GM12875 (cell line): ENCODE measurements around the gene CLCN2.

Source experiments
- H3K4me3 ChIP-seq: one replicate; pipeline ENCODE4 v1.5.1; 2011; ENCODE audit warnings: low read depth, low read length, control low read depth
- TF ChIP-seq, protein P1 (sequence below): IDR thresholded peaks from 2 replicates; pipeline ENCODE4 v1.5.1; 2011; ENCODE audit warnings: low read depth, mild to moderate bottlenecking, control low read depth, inconsistent platforms, low read length, moderate library complexity, borderline replicate concordance; ENCODE audit not compliant: insufficient read depth

Gene CLCN2

DNA sequence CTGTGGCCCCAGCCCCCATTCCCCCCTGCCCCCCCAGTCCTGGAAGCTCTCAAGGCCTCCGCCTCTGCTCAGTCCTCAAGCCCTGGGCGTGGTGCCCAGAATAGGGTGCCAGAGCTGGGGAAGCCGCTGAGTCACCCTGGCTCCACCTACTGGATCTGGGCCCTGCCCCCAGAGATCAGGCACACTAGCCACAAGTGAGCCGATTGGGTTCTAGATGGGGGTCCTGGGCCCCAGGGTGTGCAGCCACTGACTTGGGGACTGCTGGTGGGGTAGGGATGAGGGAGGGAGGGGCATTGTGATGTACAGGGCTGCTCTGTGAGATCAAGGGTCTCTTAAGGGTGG, 41.3 kb downstream of the CLCN2 start:
- H3K4me3 ChIP-seq = no peak overlapping the region
- TF ChIP-seq, protein P1, sequence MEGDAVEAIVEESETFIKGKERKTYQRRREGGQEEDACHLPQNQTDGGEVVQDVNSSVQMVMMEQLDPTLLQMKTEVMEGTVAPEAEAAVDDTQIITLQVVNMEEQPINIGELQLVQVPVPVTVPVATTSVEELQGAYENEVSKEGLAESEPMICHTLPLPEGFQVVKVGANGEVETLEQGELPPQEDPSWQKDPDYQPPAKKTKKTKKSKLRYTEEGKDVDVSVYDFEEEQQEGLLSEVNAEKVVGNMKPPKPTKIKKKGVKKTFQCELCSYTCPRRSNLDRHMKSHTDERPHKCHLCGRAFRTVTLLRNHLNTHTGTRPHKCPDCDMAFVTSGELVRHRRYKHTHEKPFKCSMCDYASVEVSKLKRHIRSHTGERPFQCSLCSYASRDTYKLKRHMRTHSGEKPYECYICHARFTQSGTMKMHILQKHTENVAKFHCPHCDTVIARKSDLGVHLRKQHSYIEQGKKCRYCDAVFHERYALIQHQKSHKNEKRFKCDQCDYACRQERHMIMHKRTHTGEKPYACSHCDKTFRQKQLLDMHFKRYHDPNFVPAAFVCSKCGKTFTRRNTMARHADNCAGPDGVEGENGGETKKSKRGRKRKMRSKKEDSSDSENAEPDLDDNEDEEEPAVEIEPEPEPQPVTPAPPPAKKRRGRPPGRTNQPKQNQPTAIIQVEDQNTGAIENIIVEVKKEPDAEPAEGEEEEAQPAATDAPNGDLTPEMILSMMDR = no peak

DNA sequence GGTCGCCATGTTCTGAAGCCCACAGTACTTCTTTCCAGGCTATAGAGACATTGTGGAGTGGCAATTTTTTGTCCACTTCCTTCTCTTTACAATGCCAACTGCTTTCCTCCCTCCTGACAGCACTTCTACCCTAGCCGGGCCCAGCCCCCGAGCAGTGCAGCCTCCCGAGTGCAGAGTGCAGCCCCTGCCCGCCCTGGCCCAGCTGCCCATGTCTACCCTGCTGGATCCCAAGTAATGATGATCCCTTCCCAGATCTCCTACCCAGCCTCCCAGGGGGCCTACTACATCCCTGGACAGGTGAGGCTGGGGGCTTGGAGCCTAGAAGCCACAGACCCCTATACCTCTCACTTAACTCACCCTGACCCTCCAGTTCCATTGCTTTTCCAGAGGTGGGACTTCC, 44.2 kb downstream of the CLCN2 start:
- TF ChIP-seq, protein P1 = no peak
- peak overlapping the region; percentile 5 for H3K4me3 ChIP-seq

DNA sequence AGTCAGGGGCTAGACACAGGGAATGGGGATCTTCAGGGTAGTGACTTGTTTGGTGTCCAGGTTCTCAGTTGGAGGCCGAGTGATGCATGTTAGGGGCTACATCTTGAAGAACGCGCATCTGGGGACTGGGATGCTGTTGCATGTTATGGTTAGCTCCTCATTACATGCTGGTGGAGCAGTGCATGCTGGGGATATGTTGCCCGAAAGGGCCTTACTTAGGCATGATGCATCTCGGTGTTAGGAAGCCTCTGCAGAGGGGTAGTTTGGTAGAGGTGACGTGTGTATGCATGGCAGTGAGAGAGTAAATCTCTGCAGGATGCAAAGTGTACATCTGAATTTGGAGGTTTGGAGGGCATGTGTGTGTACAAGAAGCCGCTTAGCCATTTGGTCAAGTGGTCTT, 44.6 kb downstream of the CLCN2 start:
- H3K4me3 ChIP-seq = peak overlapping the region; percentile 5
- TF ChIP-seq, protein P1 = no peak

DNA sequence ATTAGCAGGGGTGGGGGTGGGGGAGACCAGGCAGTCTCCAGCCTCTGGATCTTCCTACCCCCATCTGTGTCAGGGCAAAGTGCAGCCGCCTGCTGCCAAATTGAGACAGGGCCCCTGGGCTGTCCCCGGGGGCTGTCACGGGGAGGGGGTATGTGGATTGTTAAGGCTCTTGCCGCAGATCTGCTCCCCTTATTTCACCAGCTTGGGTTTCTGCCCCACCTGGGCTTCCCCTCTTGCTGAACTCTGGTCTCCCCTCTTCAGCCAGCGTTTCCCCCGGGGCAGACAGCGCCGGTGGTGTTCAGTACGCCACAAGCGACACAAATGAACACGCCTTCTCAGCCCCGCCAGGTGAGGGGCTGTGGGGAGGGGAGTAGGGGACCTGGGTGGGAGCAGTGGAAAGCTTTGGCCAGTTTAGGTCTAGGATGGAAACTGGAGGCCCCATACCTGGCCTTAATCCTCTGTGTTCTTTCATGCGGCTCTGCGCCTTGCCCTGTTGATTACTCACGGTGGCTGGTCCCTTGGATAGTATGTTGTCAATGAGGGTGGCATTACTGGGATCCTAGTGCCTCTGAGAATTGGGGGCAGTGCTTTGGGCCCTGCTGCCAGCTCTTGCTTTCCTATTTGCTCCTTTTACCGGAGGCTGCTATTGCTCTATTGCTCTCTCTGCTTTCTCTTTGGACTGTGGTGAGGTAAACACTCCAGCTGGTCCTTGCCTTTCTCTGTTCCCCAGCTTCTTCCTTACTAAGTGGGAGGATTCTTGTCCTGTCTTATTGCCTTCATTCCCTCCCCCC, 45.3 kb downstream of the CLCN2 start:
- TF ChIP-seq, protein P1 = no peak
- peak overlapping the region; percentile 88 for H3K4me3 ChIP-seq

DNA sequence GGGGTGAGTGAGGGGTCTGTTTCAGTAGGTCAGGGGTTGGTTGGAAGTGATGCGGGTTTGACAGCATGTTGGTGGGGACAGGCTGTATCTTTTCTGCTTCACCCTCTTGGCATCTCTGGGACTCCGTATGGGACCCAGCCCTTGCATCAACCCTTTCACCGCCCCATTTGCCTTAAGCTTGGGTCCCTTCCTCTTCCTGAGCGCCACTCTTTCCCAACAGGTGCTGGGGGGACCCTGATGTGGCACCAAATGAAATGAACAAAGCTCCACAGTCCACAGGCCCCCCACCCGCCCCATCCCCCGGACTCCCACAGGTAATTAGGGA, 45.9 kb downstream of the CLCN2 start:
- TF ChIP-seq, protein P1 = no peak
- peak overlapping the region; percentile 88 for H3K4me3 ChIP-seq

DNA sequence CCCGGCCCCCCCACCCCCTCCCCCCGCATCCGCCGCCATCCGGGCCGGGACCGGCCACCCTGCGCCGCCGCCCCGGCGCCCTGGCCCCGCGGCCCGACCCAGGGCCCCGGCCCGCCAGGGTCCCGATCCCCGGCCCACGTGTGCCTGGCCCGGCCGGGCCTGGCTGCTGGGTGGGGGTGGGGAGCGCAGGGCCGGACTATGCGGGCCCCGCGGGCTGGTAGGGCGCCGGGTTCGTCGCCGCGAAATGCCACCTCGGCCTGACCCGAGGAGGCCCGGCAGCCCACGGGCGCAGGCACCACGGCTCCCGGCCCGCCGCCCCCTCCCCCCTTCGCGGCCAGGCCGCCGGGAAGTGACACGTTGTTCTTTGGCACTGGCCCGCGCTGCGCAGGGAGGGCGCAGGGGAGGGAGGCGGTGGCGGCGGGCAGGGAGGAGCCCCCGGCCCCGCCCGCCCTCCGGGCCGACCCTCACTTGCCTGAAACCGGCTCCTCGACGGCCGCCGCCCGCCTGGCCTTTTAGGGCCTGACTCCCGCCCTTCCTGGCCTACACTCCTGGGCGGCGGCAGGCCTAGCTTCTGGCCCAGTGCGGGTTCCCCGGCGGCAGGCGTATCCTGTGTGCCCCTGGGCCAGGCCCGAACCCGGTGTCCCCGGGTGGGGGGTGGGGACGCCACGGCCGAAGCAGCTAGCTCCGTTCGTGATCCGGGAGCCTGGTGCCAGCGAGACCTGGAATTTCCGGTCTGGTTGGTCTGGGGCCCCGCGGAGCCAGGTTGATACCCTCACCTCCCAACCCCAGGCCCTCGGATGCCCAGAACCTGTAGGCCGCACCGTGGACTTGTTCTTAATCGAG, 46.5 kb downstream of the CLCN2 start:
- peak overlapping the region; percentile 88 for H3K4me3 ChIP-seq
- TF ChIP-seq, protein P1 = no peak

DNA sequence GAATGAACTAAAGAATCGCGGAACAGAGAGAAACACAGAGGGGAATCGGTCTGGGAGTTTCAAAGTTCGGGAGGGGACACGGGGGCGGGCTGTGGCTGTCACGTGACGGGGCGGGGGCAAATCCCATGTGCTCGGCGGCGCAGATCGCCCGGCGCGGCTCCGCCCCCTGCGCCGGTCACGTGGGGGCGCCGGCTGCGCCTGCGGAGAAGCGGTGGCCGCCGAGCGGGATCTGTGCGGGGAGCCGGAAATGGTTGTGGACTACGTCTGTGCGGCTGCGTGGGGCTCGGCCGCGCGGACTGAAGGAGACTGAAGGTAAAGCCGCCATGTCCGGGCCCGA, 47.1 kb downstream of the CLCN2 start, which contains the start of gene EIF4G1:
TSS of gene EIF4G1 (plus strand) at position 244 of the 337 bp plus-strand sequence. CDS start 1,191 bp downstream, outside the sequence.
- H3K4me3 ChIP-seq = peak within 1 kb of the TSS; percentile 88
- TF ChIP-seq, protein P1 = no peak
